HepG2 (cell line): ENCODE results near the gene ZNF280A.

ENCODE experiments used
- CTCF ChIP-seq: sonication (generic); formaldehyde crosslinking; IDR thresholded peaks from 2 replicates; pipeline ENCODE4 v1.5.0; 2020; ENCODE audit warnings: mild to moderate bottlenecking, missing genetic modification reagents, moderate library complexity
- DMTF1 ChIP-seq: sonication (generic); formaldehyde crosslinking; IDR thresholded peaks from 2 replicates; pipeline ENCODE4 v1.4.0; 2020; ENCODE audit warnings: mild to moderate bottlenecking, missing genetic modification reagents
- GABPA ChIP-seq, 2 experiments: IDR thresholded peaks; 2 replicates each; pipeline ENCODE4 v1.6.1; 2011 to 2016; ENCODE audit warnings: low read depth in 2 of 2, low read length in 1 of 2, missing biosample characterization in 1 of 2, missing genetic modification characterization in 1 of 2
- MNT ChIP-seq: fragments of 450-650 bp; IDR thresholded peaks from 2 replicates; pipeline ENCODE4 v1.6.1; 2016
- MTA1 ChIP-seq: sonication (generic); formaldehyde crosslinking; IDR thresholded peaks from 2 replicates; pipeline ENCODE4 v1.4.0; 2020; ENCODE audit warnings: missing genetic modification reagents, mild to moderate bottlenecking, borderline replicate concordance
- SMAD9 ChIP-seq: sonication (generic); formaldehyde crosslinking; IDR thresholded peaks from 2 replicates; pipeline ENCODE4 v1.5.1; 2020; ENCODE audit warnings: mild to moderate bottlenecking, missing genetic modification reagents
- SMYD3 ChIP-seq: sonication (generic); formaldehyde crosslinking; IDR thresholded peaks from 2 replicates; pipeline ENCODE4 v1.8.1; 2023; ENCODE audit warnings: mild to moderate bottlenecking, missing genetic modification reagents
- TEAD3 ChIP-seq: optimal IDR thresholded peaks from 2 replicates; pipeline ENCODE3; 2016; ENCODE audit warnings: borderline replicate concordance
- ZBTB8A ChIP-seq: sonication (generic); formaldehyde crosslinking; IDR thresholded peaks from 2 replicates; pipeline ENCODE4 v1.4.0; 2020; ENCODE audit warnings: mild to moderate bottlenecking, low read depth, missing genetic modification reagents, borderline replicate concordance
- ZNF557 ChIP-seq: sonication (generic); formaldehyde crosslinking; IDR thresholded peaks from 2 replicates; pipeline ENCODE4 v1.4.0; 2020; ENCODE audit warnings: missing genetic modification reagents
- TF ChIP-seq, protein P1 (sequence below): sonication (generic); formaldehyde crosslinking; IDR thresholded peaks from 2 replicates; pipeline ENCODE4 v1.4.0; 2020; ENCODE audit warnings: missing genetic modification reagents

DNA sequence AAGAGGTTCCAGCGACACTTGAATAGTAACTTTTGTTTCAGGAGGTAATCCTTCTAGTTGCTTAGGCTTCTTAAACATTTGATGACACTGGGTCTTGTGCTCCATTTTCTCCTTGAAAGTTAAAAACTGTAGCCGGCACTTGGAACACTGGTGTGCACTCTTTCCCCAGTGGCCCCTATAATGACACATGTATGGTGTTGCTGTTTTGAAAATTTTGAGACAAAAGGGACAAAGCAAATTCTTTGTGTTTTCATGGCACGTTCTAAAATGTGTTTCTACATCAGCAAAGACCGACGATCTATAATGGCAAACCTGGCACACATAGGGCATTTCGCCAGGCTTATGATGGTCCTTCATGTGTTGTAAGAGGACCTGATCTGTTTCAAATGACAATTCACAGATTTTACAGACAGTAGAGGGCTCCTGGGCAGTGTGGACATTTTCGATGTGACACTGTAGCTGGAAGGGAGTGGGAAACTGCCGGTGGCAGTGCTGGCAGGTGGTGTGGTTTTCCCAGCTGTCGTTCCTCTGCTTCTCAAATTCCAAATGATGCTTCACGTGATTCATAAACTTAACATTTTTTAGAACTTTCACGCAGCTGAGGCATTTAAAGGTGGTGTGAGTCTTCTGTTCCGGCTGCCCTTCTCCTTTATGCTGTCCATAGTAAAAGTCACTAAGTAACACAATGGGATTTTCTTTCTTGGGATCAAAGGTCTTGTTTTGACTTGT lies 32.0 kb downstream of the ZNF280A start:
- TF ChIP-seq ZBTB8A (no peak), CTCF (no peak), SMAD9 (no peak), SMYD3 (CRISPR knock-in tag) (no peak), MNT (no peak), DMTF1 (CRISPR knock-in tag) (no peak), ZNF557 (CRISPR knock-in tag) (no peak), GABPA (IDR thresholded peaks at IDR 0.05; ENCODE audit: low read depth, low read length) (no peak), GABPA (CRISPR knock-in tag; IDR thresholded peaks at IDR 0.05; ENCODE audit: low read depth) (no peak), MTA1 (no peak), TEAD3 (CRISPR knock-in tag) (no peak)
- TF ChIP-seq, protein P1, sequence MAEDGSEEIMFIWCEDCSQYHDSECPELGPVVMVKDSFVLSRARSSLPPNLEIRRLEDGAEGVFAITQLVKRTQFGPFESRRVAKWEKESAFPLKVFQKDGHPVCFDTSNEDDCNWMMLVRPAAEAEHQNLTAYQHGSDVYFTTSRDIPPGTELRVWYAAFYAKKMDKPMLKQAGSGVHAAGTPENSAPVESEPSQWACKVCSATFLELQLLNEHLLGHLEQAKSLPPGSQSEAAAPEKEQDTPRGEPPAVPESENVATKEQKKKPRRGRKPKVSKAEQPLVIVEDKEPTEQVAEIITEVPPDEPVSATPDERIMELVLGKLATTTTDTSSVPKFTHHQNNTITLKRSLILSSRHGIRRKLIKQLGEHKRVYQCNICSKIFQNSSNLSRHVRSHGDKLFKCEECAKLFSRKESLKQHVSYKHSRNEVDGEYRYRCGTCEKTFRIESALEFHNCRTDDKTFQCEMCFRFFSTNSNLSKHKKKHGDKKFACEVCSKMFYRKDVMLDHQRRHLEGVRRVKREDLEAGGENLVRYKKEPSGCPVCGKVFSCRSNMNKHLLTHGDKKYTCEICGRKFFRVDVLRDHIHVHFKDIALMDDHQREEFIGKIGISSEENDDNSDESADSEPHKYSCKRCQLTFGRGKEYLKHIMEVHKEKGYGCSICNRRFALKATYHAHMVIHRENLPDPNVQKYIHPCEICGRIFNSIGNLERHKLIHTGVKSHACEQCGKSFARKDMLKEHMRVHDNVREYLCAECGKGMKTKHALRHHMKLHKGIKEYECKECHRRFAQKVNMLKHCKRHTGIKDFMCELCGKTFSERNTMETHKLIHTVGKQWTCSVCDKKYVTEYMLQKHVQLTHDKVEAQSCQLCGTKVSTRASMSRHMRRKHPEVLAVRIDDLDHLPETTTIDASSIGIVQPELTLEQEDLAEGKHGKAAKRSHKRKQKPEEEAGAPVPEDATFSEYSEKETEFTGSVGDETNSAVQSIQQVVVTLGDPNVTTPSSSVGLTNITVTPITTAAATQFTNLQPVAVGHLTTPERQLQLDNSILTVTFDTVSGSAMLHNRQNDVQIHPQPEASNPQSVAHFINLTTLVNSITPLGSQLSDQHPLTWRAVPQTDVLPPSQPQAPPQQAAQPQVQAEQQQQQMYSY: no peak
